BJ (cell line): Measurements from ENCODE around the gene DMRTA1. TPM values are rescaled to one million over a fixed set of nuclear protein-coding genes. Genes with fewer than 3 reads are reported as not detected.

ENCODE experiments used
- CTCF ChIA-PET: fragments of 350-600 bp; formaldehyde crosslinking; extraction: SDS; loops from one replicate; lab custom pipeline; 2021; ENCODE audit warnings: antibody characterized with exemption, inconsistent platforms; lab: Yijun Ruan, JAX
- POLR2A ChIA-PET: fragments of 300-600 bp; sonication (Branson Sonifier 250); formaldehyde crosslinking; extraction: SDS; loops from one replicate; lab custom pipeline; 2021; ENCODE audit warnings: antibody characterized with exemption; lab: Charles Lee
- DNase-seq: peaks from one replicate; pipeline ENCODE4 v3.0.0-alpha.2; 2011; ENCODE audit warnings: low read depth
- H3K27me3 ChIP-seq: 2 replicates; pipeline ENCODE4 v1.6.0; 2011; ENCODE audit warnings: low read length; ENCODE audit not compliant: control insufficient read depth, insufficient read depth
- H3K36me3 ChIP-seq: 2 replicates; pipeline ENCODE4 v1.5.1; 2011; ENCODE audit warnings: low read length; ENCODE audit not compliant: control insufficient read depth, insufficient read depth
- H3K4me3 ChIP-seq: 2 replicates; pipeline ENCODE4 v1.5.1; 2011; ENCODE audit warnings: low read depth, mild to moderate bottlenecking, control low read depth, low read length
- CTCF ChIP-seq: IDR thresholded peaks from 2 replicates; pipeline ENCODE4 v1.5.1; 2011; ENCODE audit warnings: low read depth, mild to moderate bottlenecking, control low read depth, inconsistent platforms, low read length, moderate library complexity; ENCODE audit not compliant: insufficient read depth
- polyA plus RNA-seq: library from polyadenylated mRNA; depleted of rRNA; stranded (reverse); fragments of >200 nt; gene quantifications from 2 replicates; pipeline ENCODE4 v1.2.3, GENCODE V29; 2011

Gene DMRTA1
- polyA plus RNA-seq, 1 experiment, result not detected

- no peak overlapping the region for H3K4me3 ChIP-seq
- H3K27me3 ChIP-seq, result no peaks in the 10 kb centered on the region
- no peak for DNase-seq
- CTCF ChIA-PET, result no interaction called here
- no peak for TF ChIP-seq CTCF
- POLR2A ChIA-PET, result no interaction called here
- no peaks in the 10 kb centered on the region for H3K36me3 ChIP-seq
Observed at GRCh38 chr9:22416692-22417060, 29.9 kb upstream of the DMRTA1 start.

GRCh38 chr9:22423566-22423965 lies 23.1 kb upstream of the DMRTA1 start:
- Histone ChIP-seq H3K27me3 (no peaks in the 10 kb centered on the region), H3K36me3 (no peaks in the 10 kb centered on the region), H3K4me3 (no peak overlapping the region)
- CTCF ChIA-PET, result no interaction called here
- POLR2A ChIA-PET, result no interaction called here
- no peak for TF ChIP-seq CTCF
- DNase-seq, result no peak

GRCh38 chr9:22424616-22425015 lies 22.0 kb upstream of the DMRTA1 start:
- no peak for DNase-seq
- no peaks in the 10 kb centered on the region for H3K27me3 ChIP-seq
- H3K36me3 ChIP-seq, result no peaks in the 10 kb centered on the region
- POLR2A ChIA-PET, result no interaction called here
- CTCF ChIA-PET, result no interaction called here
- no peak for TF ChIP-seq CTCF
- H3K4me3 ChIP-seq, result no peak overlapping the region

GRCh38 chr9:22425551-22425950 lies 21.1 kb upstream of the DMRTA1 start:
- Histone ChIP-seq H3K27me3 (no peaks in the 10 kb centered on the region), H3K36me3 (no peaks in the 10 kb centered on the region), H3K4me3 (no peak overlapping the region)
- ChIA-PET CTCF (no interaction called here), POLR2A (no interaction called here)
- DNase-seq, result no peak
- TF ChIP-seq CTCF, result no peak

GRCh38 chr9:22427226-22427880 lies 19.3 kb upstream of the DMRTA1 start:
- CTCF ChIA-PET, result interaction anchor here (1.8 kb wide), 1 partner anchor 120 kb away, joined by 5 read pairs; no protein-coding TSS in a partner anchor
- no peak overlapping the region for H3K4me3 ChIP-seq

More at GRCh38 chr9:22427226-22427880, 19.3 kb upstream of the DMRTA1 start:
- no peak for TF ChIP-seq CTCF
- Histone ChIP-seq H3K36me3 (no peaks in the 10 kb centered on the region), H3K27me3 (no peaks in the 10 kb centered on the region)
- POLR2A ChIA-PET, result no interaction called here
- no peak for DNase-seq
